Endothelial cell of umbilical vein (primary cell): Measurements from ENCODE around the gene TIAM1. TPM values are rescaled to one million over a fixed set of nuclear protein-coding genes. Genes with fewer than 3 reads are reported as not detected.

ENCODE experiments used
- BruUV-seq: library from RNA; stranded (reverse); fragments of 400-500 nt; replicated peaks from 2 replicates; lab custom pipeline; 2021; lab: Mats Ljungman, UMichigan
- CTCF ChIA-PET: fragments of 300-600, 350-600 bp; sonication (Branson Sonifier 250); formaldehyde crosslinking; loops from one replicate; lab custom pipeline; 2021; ENCODE audit warnings: antibody characterized with exemption, inconsistent platforms; lab: Charles Lee
- POLR2A ChIA-PET: fragments of 300-600, 350-600 bp; sonication (Branson Sonifier 250); formaldehyde crosslinking; loops from one replicate; lab custom pipeline; 2021; ENCODE audit warnings: antibody characterized with exemption, inconsistent platforms; lab: Charles Lee
- DNase-seq: peaks from one replicate; pipeline ENCODE4 v3.0.0-alpha.2; 2011; ENCODE audit warnings: low read depth, low spot score
- FAIRE-seq: peaks from 2 replicates; lab custom pipeline; 2011; peaks lifted over from hg19 to GRCh38; lab: Jason Lieb, UNC
- H2AFZ ChIP-seq: 2 replicates; pipeline ENCODE4 v1.6.0; 2012; ENCODE audit warnings: low read depth, low read length, control low read depth, inconsistent platforms
- H3K27ac ChIP-seq: 2 replicates; pipeline ENCODE4 v1.5.1; 2011; ENCODE audit warnings: low read depth, mild to moderate bottlenecking, control low read depth, low read length, moderate library complexity; ENCODE audit not compliant: insufficient read depth
- H3K27me3 ChIP-seq, 2 experiments: 2 replicates each; pipeline versions ENCODE4 v1.6.0 to v1.6.1; 2011; ENCODE audit warnings: low read length in 2 of 2, mixed read lengths in 1 of 2; ENCODE audit not compliant: control insufficient read depth in 2 of 2, insufficient read depth in 2 of 2
- H3K36me3 ChIP-seq, 2 experiments: 2 replicates in 1 of 2; 3 replicates in 1 of 2; pipeline ENCODE4 v1.5.1; 2011; ENCODE audit warnings: low read length in 2 of 2, mild to moderate bottlenecking in 1 of 2, moderate library complexity in 1 of 2; ENCODE audit not compliant: control insufficient read depth in 2 of 2, insufficient read depth in 2 of 2; ENCODE audit errors: extremely low read depth in 1 of 2
- H3K4me1 ChIP-seq: 3 replicates; pipeline ENCODE4 v1.5.1; 2011; ENCODE audit warnings: mild to moderate bottlenecking, low read length; ENCODE audit not compliant: control insufficient read depth, insufficient read depth; ENCODE audit errors: extremely low read depth
- H3K4me2 ChIP-seq: 2 replicates; pipeline ENCODE4 v1.6.1; 2011; ENCODE audit warnings: low read length, control low read depth, mixed read lengths; ENCODE audit not compliant: insufficient read depth
- H3K4me3 ChIP-seq, 3 experiments: fragments of 200-600 bp in 1 of 3; sonication (generic), shearing (Covaris generic) in 1 of 3; replicated peaks in 1 of 3; 2 replicates each; pipeline ENCODE4 v1.5.1; 2011 to 2016; ENCODE audit warnings: control low read depth in 3 of 3, low read length in 3 of 3, mild to moderate bottlenecking in 2 of 3, inconsistent platforms in 1 of 3, low read depth in 1 of 3, moderate library complexity in 1 of 3; ENCODE audit not compliant: insufficient read depth in 1 of 3
- H3K79me2 ChIP-seq: 2 replicates; pipeline ENCODE4 v1.6.0; 2012; ENCODE audit warnings: low read length, inconsistent platforms; ENCODE audit not compliant: control insufficient read depth, insufficient read depth
- H3K9ac ChIP-seq: replicated peaks from 2 replicates; pipeline ENCODE3; 2011; ENCODE audit warnings: low read length, control low read depth; ENCODE audit not compliant: insufficient read depth; ENCODE audit errors: extremely low read depth
- H3K9me1 ChIP-seq: replicated peaks from 3 replicates; pipeline ENCODE4 v1.6.0; 2011; ENCODE audit warnings: mild to moderate bottlenecking, low read length; ENCODE audit not compliant: control insufficient read depth, insufficient read depth; ENCODE audit errors: extremely low read depth
- H3K9me3 ChIP-seq: replicated peaks from 2 replicates; pipeline ENCODE4 v1.5.1; 2012; ENCODE audit warnings: low read length, inconsistent platforms; ENCODE audit not compliant: control insufficient read depth, insufficient read depth
- H4K20me1 ChIP-seq: replicated peaks from 2 replicates; pipeline ENCODE3; 2011; ENCODE audit warnings: mild to moderate bottlenecking, low read length; ENCODE audit not compliant: control insufficient read depth, insufficient read depth; ENCODE audit errors: extremely low read depth
- CTCF ChIP-seq, 2 donors: IDR thresholded peaks; 1 replicate in 1 of 2; 2 replicates in 1 of 2; pipeline ENCODE4 v1.5.1; 2011; ENCODE audit warnings: low read length in 2 of 2, mild to moderate bottlenecking in 2 of 2, moderate library complexity in 2 of 2, control low read depth in 1 of 2, inconsistent platforms in 1 of 2, low read depth in 1 of 2; ENCODE audit not compliant: insufficient read depth in 1 of 2; ENCODE audit errors: extremely low read depth in 1 of 2
- EZH2 ChIP-seq: IDR thresholded peaks from 2 replicates; pipeline ENCODE4 v1.6.1; 2012; ENCODE audit warnings: borderline replicate concordance, low read depth, mild to moderate bottlenecking, moderate library complexity, low read length, inconsistent platforms; ENCODE audit not compliant: severe bottlenecking
- FOS ChIP-seq: IDR thresholded peaks from 2 replicates; pipeline ENCODE4 v1.6.1; 2011; ENCODE audit warnings: mild to moderate bottlenecking, low read length, moderate library complexity, borderline replicate concordance; ENCODE audit not compliant: insufficient read depth
- GATA2 ChIP-seq: IDR thresholded peaks from 2 replicates; pipeline ENCODE4 v1.7.0; 2011; ENCODE audit warnings: low read depth, mild to moderate bottlenecking, moderate library complexity, mixed read lengths, low read length; ENCODE audit not compliant: insufficient read length, insufficient read depth
- JUN ChIP-seq: IDR thresholded peaks from 2 replicates; pipeline ENCODE4 v1.6.1; 2011; ENCODE audit warnings: borderline replicate concordance, low read depth; ENCODE audit not compliant: insufficient read length, insufficient read depth
- MAX ChIP-seq: IDR thresholded peaks from 2 replicates; pipeline ENCODE4 v1.6.1; 2011; ENCODE audit not compliant: insufficient read depth, insufficient read length
- MYC ChIP-seq: IDR thresholded peaks from one replicate; pipeline ENCODE4 v1.6.1; 2011; ENCODE audit warnings: mild to moderate bottlenecking, low read depth, low read length
- POLR2A ChIP-seq: IDR thresholded peaks from 2 replicates; pipeline ENCODE4 v1.6.1; 2012; ENCODE audit warnings: low read depth, mild to moderate bottlenecking, control low read depth, low read length
- POLR2AphosphoS5 ChIP-seq: IDR thresholded peaks from 2 replicates; pipeline ENCODE4 v1.6.1; 2012; ENCODE audit warnings: low read depth, mild to moderate bottlenecking, control low read depth, low read length, moderate library complexity; ENCODE audit not compliant: insufficient read depth
- dilution Hi-C: fragments of 300-500 bp; cut with MboI; formaldehyde crosslinking; loops from one replicate; pipeline ENCODE4 v1.15.0; 2019; ENCODE audit warnings: low sequenced_read_pairs; ENCODE audit not compliant: extremely low pct_ligation_motif_present
- intact Hi-C: fragments of 100-400 bp; cut with micrococcal nuclease; formaldehyde crosslinking; loops from one replicate; pipeline ENCODE4 v1.10.0; 2022
- polyA plus RNA-seq, 4 experiments: library from polyadenylated mRNA; depleted of rRNA in 3 of 4; stranded (reverse) in 3 of 4; unstranded in 1 of 4; fragments of >200 nt; gene quantifications; 2 replicates each; pipeline versions ENCODE4 v1.2.1 to v1.2.3, GENCODE V29; 2011 to 2012; ENCODE audit warnings: missing spikeins in 1 of 4
- total RNA-seq: library from RNA; stranded (reverse); gene quantifications from 2 replicates; pipeline ENCODE4 v1.2.3, GENCODE V29; 2021

The TIAM1 gene
- total and polyA plus RNA-seq, 2 donors (not counting 3 experiments of a cell fraction or from before 2014, with no cell fraction given), result 0.21 to 0.86 TPM

GRCh38 chr21:31088474-31088751 lies 255.6 kb downstream of the TIAM1 start:
- intact Hi-C loops (loop anchor here (5.0 kb wide), 1 partner anchor 256 kb away; no protein-coding TSS in a partner anchor), dilution Hi-C loops (no loop called here)
- Histone ChIP-seq H3K4me3 (no peak overlapping the region), H3K9me3 (no peaks in the 10 kb centered on the region), H3K4me1 (no peaks in the 10 kb centered on the region), H3K9ac (no peak overlapping the region), H3K36me3 (no peaks in the 10 kb centered on the region), H2AFZ (no peak overlapping the region), H4K20me1 (no peaks in the 10 kb centered on the region), H3K27me3 (no peaks in the 10 kb centered on the region), H3K79me2 (no peaks in the 10 kb centered on the region), H3K9me1 (no peaks in the 10 kb centered on the region), H3K27ac (no peak overlapping the region), H3K4me2 (no peak overlapping the region)
- TF ChIP-seq POLR2AphosphoS5, result no peak
- no peak for TF ChIP-seq GATA2
- no peak for TF ChIP-seq MAX
- no peak for TF ChIP-seq POLR2A
- no peak for TF ChIP-seq CTCF (IDR thresholded peaks at IDR 0.05; ENCODE audit: extremely low read depth in 1 of 2, insufficient read depth in 1 of 2, low read depth in 1 of 2, low read length in 2 of 2)
- TF ChIP-seq EZH2, result no peak
- TF ChIP-seq JUN, result no peak
- no peak for TF ChIP-seq FOS
- no peak for TF ChIP-seq MYC
- no peak for DNase-seq
- no peak for FAIRE-seq
- ChIA-PET POLR2A (no interaction called here), CTCF (interaction anchor here (0.6 to 4.2 kb wide), 3 partner anchors 8 to 1867 kb away, joined by 4 to 35 read pairs (median 10); no protein-coding TSS in a partner anchor)
- BruUV-seq, result no TSS peak
